ENCODE measurements around the gene H2AZ1.
"Not testable (repeated sequence)": the region's sequence is repeated elsewhere in the genome, so short reads cannot be mapped to it uniquely, and the experiment has no call there.

DNA sequence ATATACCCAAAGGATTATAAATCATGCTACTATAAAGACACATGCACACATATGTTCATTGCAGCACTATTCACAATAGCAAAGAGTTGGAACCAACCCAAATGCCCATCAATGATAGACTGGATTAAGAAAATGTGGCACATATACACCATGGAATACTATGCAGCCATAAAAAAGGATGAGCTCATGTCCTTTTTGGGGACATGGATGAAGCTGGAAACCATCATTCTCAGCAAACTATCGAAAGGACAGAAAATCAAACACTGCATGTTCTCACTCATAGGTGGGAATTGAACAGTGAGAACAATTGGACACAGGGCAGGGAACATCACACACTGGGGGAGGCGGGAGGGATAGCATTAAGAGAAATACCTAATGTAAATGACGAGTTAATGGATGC is 8.1 kb upstream of the H2AZ1 start:
- not testable (repeated sequence) for TF ChIP-seq CTCF (conservative IDR thresholded peaks at IDR 0.05; ENCODE audit: low read length); EZH2phosphoT487 (IDR thresholded peaks at IDR 0.05; ENCODE audit: borderline replicate concordance)
